A673 (cell line): ENCODE measurements around the gene PSMA1. TPM values are rescaled to one million over a fixed set of nuclear protein-coding genes. Genes with fewer than 3 reads are reported as not detected.

Experiments used
- BruUV-seq: library from RNA; stranded (reverse); fragments of 400-500 nt; replicated peaks from 2 replicates; lab custom pipeline; 2021; lab: Mats Ljungman, UMichigan
- CTCF ChIA-PET: fragments of 300-600 bp; sonication (Branson Sonifier 250); formaldehyde crosslinking; loops from one replicate; lab custom pipeline; 2022; ENCODE audit warnings: antibody characterized with exemption; lab: Charles Lee
- POLR2A ChIA-PET: fragments of 300-600 bp; sonication (Branson Sonifier 250); formaldehyde crosslinking; loops from one replicate; lab custom pipeline; 2022; ENCODE audit warnings: antibody characterized with exemption; ENCODE audit not compliant: low non-redundant PET; lab: Charles Lee
- DNase-seq: peaks from one replicate; pipeline ENCODE4 v3.0.0-alpha.2; 2015; ENCODE audit warnings: low spot score
- H3K27ac ChIP-seq: fragments of 200-600 bp; sonication (generic); 2 replicates; pipeline ENCODE4 v1.5.1; 2016; ENCODE audit warnings: mixed run types, low read depth, mild to moderate bottlenecking, mixed read lengths, antibody characterized with exemption, low read length; ENCODE audit not compliant: poor library complexity, severe bottlenecking
- H3K27me3 ChIP-seq: fragments of 200-600 bp; sonication (generic); replicated peaks from 2 replicates; pipeline ENCODE4 v1.6.1; 2017; ENCODE audit warnings: mixed run types, low read depth, mild to moderate bottlenecking, mixed read lengths, antibody characterized with exemption, low read length; ENCODE audit not compliant: insufficient read depth, poor library complexity
- H3K36me3 ChIP-seq: fragments of 200-600 bp; sonication (generic); 2 replicates; pipeline ENCODE4 v1.6.1; 2016; ENCODE audit warnings: mixed run types, mild to moderate bottlenecking, mixed read lengths, antibody characterized with exemption, low read length; ENCODE audit not compliant: insufficient read depth, poor library complexity, severe bottlenecking
- H3K4me1 ChIP-seq: fragments of 200-600 bp; sonication (generic); 2 replicates; pipeline ENCODE4 v1.6.1; 2017; ENCODE audit warnings: mixed run types, mild to moderate bottlenecking, mixed read lengths, antibody characterized with exemption, low read length; ENCODE audit not compliant: insufficient read depth, poor library complexity, severe bottlenecking
- H3K4me3 ChIP-seq: fragments of 200-600 bp; sonication (generic); 2 replicates; pipeline ENCODE4 v1.5.1; 2016; ENCODE audit warnings: low read depth, mixed run types, mild to moderate bottlenecking, mixed read lengths, low read length; ENCODE audit not compliant: poor library complexity, severe bottlenecking
- H3K9me3 ChIP-seq: fragments of 200-600 bp; sonication (generic); 2 replicates; pipeline ENCODE4 v1.6.1; 2016; ENCODE audit warnings: mixed run types, low read depth, mild to moderate bottlenecking, mixed read lengths, antibody characterized with exemption, low read length; ENCODE audit not compliant: poor library complexity, severe bottlenecking
- CTCF ChIP-seq: fragments of 300-800, 200-600 bp; sonication (generic); conservative IDR thresholded peaks from 2 replicates; pipeline ENCODE4 v1.5.1; 2017; ENCODE audit warnings: low read depth, mild to moderate bottlenecking, antibody characterized with exemption, low read length, moderate library complexity, mixed read lengths
- EZH2 ChIP-seq: fragments of 200-600 bp; sonication (generic); IDR thresholded peaks from 2 replicates; pipeline ENCODE4 v1.6.1; 2017; ENCODE audit warnings: borderline replicate concordance, low read depth, mild to moderate bottlenecking, mixed read lengths, antibody characterized with exemption, low read length; ENCODE audit not compliant: poor library complexity, severe bottlenecking
- intact Hi-C: fragments of 100-400 bp; cut with micrococcal nuclease; formaldehyde crosslinking; loops from one replicate; pipeline ENCODE4 v1.10.0; 2022; ENCODE audit not compliant: unreplicated experiment
- total RNA-seq: library from RNA; stranded (reverse); gene quantifications from 2 replicates; pipeline ENCODE4 v1.2.3, GENCODE V29; 2021

Gene PSMA1
- total RNA-seq, 1 experiment from 2014 or later: 267 TPM

- no peaks in the 10 kb centered on the region for H3K9me3 ChIP-seq
- ChIA-PET CTCF (no interaction called here), POLR2A (no interaction called here)
- intact Hi-C loops: no loop called here
- no TSS peak for BruUV-seq
- H3K4me3 ChIP-seq: peak overlapping the region; percentile 76
- H3K36me3 ChIP-seq: peaks cover 44% of the 10 kb centered on the region
- peaks cover 8% of the 10 kb centered on the region for H3K4me1 ChIP-seq
- H3K27me3 ChIP-seq: no peaks in the 10 kb centered on the region
- TF ChIP-seq CTCF (no peak), EZH2 (no peak)
- DNase-seq: no peak
- H3K27ac ChIP-seq: peak overlapping the region; percentile 94
Measured at GRCh38 chr11:14518820-14519219, 1.4 kb downstream of the PSMA1 start.

GRCh38 chr11:14513800-14514199 lies 6.4 kb downstream of the PSMA1 start:
- intact Hi-C loops: no loop called here
- DNase-seq: no peak
- peaks cover 90% of the 10 kb centered on the region for H3K36me3 ChIP-seq
- H3K27me3 ChIP-seq: no peaks in the 10 kb centered on the region
- H3K27ac ChIP-seq: no peak overlapping the region
- H3K9me3 ChIP-seq: no peaks in the 10 kb centered on the region
- ChIA-PET CTCF (no interaction called here), POLR2A (no interaction called here)
- TF ChIP-seq EZH2 (no peak), CTCF (no peak)
- H3K4me1 ChIP-seq: peaks cover 6% of the 10 kb centered on the region
- BruUV-seq: no TSS peak
- H3K4me3 ChIP-seq: no peak overlapping the region

GRCh38 chr11:14506532-14506931 lies 13.7 kb downstream of the PSMA1 start:
- Histone ChIP-seq H3K9me3 (no peaks in the 10 kb centered on the region), H3K27me3 (no peaks in the 10 kb centered on the region), H3K4me3 (no peak overlapping the region), H3K27ac (no peak overlapping the region), H3K36me3 (peaks cover 72% of the 10 kb centered on the region), H3K4me1 (no peaks in the 10 kb centered on the region)
- no TSS peak for BruUV-seq
- POLR2A ChIA-PET: no interaction called here
- TF ChIP-seq EZH2 (no peak), CTCF (no peak)
- CTCF ChIA-PET: no interaction called here
- intact Hi-C loops: no loop called here
- no peak for DNase-seq
